GM18499 (cell line): Measurements from ENCODE around the gene APCDD1L.

Experiments used
- ATAC-seq: cut with Tn5 transposase; IDR thresholded peaks from one replicate; pipeline ENCODE4 v1.9.1; 2021; ENCODE audit warnings: moderate number of reproducible peaks; ENCODE audit not compliant: insufficient read depth, unreplicated experiment

APCDD1L gene

GRCh38 chr20:58470336-58471192 lies 44.6 kb downstream of the APCDD1L start:
- ATAC-seq: no peak

DNA sequence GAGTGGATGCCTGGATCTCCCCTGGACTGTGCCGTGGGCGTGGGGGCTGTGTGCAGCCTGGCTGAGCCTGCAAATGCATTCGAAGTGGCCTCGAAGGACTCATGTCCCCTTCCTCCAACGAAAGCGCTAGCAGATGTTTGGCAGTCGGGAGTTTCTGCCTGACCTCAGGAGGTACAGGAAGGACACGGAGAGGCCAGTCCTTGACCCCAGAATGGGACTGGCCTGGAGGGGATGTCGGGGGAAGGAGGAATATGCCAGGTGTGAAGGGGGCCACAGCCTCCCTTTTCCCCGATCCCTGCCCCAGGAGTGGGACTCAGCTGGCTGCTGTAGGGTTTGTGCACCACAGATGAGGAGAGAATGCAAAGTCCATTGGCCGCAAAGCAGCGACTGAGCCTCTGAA lies 45.6 kb downstream of the APCDD1L start:
- ATAC-seq: no peak

DNA sequence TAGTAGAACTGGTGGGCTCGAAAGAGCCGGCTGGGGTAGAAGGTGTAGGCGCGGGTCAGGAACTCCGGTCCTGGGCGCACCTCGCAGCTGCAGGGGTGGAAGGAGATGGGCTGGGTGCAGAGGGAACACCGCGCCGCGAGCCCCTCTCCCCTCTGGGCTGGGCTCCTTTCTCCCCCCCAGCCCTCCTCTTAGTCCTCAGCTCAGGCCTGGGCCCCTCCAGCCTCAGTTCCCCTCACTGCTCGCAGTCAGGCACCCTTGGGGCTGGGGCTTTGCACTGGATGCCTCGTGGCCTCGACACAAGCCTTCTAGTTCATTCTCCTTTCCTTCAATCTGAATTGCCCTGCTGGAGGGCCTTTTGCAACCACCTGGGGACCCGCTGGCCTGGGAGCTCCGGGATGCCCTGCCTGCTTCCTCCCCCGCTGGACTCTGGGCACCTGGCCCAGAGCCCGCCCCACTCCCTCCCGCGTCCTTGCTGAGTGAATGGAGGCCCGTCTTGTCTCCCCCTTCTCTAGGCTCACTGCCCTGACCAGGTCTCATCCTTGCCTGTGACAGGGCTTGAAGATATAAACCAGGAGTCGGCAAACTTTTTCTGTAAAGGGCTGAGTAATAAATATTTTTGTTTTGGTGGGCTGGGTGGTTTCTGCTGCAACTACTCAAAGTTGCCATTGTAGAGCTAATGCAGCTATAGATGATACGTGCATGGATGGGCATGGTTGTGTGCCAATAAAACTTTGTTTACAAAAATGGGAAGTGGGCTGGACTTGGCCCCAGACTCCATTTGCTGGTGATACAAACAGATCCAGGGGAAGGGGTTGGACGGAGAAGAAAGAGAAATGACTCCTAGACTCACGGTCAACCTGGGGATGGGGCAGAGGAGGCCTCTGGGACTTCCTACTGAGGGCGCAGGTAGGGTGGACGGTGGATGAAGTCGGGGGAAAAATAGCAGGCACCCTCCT lies 47.3 kb downstream of the APCDD1L start:
- ATAC-seq: no peak

DNA sequence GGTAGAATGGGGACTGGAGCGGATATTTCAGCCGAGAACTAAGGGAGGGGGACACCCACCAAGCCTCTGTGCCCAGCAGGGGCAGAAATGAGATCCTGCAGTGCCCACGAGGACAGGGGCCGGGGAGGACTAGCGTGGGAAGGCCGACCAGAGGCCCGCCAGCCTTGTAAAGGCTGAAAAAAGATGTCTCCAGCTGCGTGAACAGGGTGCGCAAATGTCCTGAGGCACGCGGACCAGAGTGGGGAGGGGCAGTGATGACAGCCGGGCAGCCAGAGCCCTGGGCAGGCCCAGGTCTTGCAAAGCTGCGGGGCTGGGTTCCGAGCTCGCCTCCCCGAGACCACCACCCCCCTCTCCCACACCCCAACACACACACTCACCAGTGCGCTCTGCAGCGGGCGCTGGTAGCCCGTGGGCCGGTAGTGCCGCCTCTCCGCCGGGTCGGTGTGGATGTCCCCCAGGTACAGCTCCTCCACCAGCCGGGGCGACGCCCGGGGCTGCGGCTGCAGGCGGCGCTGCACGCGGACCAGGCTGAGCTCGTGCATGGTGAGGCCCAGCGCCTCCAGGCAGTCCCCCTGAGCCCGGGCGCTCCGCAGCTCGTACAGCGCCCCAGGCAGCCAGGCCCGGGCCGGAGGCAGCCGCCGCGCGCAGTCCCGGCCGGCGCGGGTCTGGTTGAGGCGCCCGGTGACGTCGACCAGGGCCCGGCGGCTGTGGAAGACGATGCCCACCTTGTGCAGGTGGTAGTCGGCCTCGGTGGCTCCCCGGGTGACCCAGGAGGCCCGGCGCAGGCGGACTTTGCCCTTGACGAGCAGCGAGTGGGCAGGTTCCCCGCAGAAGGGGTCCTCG lies 48.2 kb downstream of the APCDD1L start:
- no peak for ATAC-seq

DNA sequence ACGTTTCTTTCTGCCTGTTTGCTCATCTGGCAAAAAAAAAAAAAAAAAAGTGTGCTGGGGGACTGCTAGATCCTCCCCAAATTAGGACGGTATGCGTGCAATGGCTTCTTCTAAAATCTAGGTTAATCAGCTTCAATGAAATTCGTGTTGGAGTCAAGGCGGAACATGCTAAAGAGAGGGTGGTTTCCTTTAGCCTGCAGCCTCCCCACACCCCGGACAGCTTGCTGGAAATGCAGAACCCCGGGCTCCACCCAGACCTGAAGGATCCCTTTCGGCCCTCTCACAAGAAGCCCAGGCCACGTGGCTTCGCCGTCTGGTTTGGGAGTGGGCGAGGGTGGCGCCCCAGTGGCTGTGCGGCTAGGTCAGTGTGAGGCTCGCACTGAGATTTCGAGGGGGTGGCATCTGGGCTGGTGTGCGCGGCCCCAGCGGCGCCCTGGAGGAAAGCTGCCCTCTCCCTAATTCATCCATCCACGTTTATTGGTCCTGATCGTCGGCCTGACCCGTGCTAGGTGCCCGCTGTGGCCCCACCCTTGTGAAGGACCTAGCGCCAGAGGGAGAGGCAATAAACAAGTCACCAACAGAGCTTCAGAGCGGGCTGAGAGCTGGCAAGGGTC lies 49.0 kb downstream of the APCDD1L start:
- ATAC-seq: no peak

GRCh38 chr20:58464838-58465237 lies 50.4 kb downstream of the APCDD1L start:
- no peak for ATAC-seq

GRCh38 chr20:58463256-58463655 lies 51.9 kb downstream of the APCDD1L start:
- ATAC-seq: no peak

DNA sequence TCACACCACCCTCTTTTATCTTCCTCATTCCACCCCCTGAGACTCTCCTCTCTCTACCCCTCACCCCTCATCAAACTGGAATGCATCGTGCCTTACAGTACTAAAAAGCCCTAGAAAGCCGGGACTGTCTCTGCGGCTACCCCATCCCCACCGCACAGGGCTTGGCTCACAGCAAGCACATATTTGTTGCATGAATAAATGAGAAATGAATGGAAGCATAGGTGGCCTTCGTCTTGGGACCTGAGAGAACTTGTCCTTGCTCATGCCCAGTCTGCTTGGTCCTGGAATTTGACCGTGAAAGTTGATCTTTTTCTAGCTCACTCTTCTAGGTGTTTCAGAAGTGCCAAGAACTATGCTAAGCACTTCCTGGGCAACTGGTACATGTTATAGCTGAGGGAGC lies 53.3 kb downstream of the APCDD1L start:
- no peak for ATAC-seq

- ATAC-seq: no peak
Observed at GRCh38 chr20:58461104-58461503, 54.1 kb downstream of the APCDD1L start.

DNA sequence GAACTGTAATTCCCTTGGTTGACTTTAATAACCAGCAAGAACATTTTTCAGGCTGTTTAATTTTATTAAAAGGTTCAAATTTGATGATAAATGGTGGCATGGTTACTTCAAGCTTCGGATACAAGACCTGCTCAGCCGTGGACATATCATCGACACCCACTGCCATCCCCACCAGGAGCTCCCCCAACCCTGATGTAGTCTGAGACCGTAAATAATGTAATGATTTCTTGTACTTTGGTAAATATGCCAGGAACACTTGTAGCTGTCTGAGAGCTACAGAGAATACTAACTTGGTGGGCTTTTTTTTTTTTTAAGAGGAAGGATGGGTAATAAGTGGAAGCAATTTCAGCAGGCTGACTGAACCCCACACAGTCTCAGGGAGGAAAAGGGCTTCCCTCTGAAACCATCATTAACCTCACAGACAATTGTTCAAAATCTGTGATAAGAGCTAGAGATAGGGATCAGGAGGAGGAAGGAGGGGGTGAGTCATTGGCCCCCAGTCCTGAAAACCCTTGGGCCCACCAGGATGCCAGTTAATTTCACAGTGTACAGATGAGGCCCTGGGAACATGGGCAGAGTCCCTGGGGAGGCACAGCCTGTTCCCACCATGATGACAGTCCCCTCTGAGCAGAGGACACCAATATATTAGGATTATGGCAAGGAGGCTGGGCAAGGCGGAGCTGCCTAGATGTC lies 56.0 kb downstream of the APCDD1L start:
- no peak for ATAC-seq

DNA sequence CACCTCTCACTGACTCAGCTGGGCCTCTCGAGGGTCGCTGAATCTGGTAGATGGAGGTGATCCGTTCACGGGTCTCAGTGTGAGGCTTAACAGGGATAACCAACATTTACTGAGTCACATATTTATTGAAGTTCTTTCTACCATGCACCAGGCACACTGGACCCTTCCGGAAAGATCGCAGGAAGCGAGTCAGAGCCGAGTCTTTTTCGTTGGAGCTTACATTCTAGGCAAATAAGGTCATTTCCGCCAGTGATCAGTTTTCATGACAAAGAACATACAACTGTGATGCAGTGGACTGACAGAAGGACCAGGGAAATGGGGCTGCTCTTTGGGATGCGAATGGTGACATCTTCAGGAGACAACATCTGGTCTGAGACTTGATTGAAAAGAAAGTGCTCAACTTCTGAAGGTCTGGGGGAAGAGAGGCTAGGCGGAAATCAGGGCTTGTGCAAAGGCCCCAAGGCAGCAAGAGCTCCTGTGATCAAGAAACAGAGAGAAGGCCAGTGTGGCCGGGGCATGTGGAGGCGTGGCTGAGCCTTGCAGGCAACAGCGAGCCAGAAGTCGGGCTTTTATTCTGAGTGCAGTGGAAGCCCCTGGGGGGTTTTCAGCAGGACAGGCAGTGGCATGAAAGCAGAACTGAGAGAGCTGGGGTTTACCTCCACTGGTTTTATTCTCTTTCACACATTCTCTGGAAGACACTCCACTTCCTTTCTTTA lies 56.7 kb downstream of the APCDD1L start:
- ATAC-seq: peak; percentile 97

DNA sequence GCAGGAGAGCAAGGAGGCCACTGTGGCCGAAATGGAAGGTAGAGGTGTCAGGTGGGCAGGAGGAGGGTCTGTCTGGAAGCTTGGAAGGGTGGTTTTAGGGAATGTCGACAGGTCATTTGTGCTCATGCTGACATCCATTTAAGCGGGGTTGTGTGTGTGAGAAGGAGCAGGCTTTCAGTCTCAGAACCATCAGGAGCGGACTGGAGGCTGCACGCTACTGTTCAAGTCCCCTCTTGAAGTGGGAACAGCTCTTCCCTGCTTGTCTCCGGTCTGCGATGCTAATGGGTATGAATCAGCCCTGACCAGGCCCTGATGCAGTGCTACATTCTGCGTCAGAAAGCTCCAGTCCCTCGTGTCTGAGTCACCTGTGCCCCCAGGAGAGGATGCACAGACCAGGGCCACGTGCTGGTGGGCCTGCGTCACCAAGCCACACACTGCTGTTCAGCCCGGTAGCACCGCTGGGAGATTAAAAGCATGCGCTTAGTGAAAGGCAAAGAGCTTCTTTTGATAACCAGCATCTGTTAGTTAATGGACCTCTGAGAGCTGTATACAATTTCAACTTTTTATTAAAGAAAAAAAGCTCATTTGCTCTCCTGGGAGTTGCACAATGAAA lies 58.0 kb downstream of the APCDD1L start:
- ATAC-seq: no peak

DNA sequence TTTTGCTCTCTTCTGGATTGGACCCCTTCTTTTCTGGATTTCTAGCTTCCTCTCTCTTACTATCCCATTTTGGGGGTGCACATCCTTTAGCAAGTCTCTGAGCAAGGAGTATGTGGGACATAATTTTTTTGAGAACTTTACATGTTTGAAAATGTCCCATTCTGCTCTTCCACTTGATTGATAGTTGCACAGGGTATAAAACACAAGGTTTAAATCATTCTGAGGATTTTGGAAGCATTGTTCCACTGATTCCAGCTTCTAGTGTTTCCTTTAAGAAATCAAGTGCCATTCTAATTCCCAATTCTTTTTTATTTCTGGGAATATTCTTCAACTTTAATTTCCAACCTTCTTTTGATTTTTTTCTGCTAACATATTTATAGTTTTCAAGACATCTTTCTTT lies 60.7 kb downstream of the APCDD1L start:
- ATAC-seq: no peak

DNA sequence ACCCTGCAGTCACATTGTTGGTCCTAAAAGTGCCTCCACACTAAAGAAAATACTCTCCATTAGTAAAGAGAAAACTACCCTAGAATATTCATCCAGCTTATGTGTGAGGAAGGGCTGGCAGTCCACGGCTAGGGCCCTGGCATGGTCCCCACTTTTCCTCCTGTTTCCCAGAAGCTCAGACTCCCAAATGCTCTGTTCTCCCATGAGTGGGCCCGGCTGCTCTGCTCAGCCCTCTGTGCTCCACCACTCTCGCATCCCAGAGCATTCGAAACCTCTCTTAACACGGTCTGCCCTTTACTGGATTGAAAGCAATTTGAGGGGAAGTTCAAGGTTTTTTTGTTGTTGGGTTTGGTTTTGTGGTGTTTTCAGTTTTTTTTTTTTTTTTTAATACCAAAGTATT lies 61.8 kb downstream of the APCDD1L start:
- no peak for ATAC-seq

DNA sequence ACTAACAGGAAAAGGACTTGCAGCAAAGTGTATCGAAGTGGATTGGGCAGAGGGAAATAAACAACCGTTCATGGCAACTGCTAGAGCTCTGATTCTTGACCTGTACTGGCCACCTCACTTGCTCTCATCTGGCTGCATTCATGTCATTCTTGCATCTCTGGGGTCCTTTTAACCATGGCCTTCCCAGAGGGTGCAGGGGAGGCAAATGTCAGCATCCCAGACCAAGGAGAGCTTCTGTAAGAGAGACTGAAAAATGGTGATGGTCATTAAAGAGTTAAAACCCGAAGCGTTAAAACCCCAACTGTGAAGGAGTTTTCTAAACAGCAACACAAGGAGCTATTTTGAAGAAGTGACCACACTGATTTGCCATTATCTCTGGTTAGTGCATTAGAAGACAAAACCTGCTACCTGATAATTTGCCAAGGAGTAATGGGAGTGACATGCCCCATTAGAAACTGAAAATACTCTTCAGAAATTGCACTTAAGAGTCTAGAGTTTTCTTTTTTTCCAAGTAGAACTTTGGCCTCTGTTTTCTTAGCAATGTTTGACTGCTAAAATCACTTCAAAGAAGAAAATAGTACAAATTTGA lies 62.4 kb downstream of the APCDD1L start:
- no peak for ATAC-seq

- no peak for ATAC-seq
Observed at GRCh38 chr20:58450254-58450653, 64.9 kb downstream of the APCDD1L start.

GRCh38 chr20:58449681-58450221 lies 65.4 kb downstream of the APCDD1L start:
- ATAC-seq: no peak

DNA sequence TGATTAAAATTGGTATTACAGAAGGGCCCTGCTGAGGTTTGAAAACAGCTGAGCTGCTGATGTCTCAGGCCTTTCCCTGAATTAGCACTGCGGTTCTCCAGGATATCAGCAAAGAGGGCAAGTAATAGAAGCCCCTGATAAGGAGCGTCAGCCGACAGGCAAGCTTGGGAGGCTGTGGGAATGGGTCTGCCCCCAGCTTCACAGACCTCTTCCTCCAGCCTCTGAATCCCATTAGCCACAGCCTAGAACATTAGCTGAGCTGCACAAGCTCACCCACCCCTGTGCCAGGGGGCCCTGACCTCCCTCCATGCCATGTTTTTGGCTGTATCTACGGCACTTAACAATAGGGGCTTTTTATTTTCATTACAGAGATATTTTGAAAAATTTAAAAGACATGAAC lies 66.2 kb downstream of the APCDD1L start:
- ATAC-seq: no peak
